Mucosa of rectum (tissue), 2 donors: ENCODE measurements around the gene BGN.

ENCODE experiments used
- H3K27ac ChIP-seq, 2 donors: one replicate each; pipeline ENCODE4 v1.7.0; 2013; ENCODE audit warnings: inconsistent platforms in 2 of 2, low read depth in 2 of 2, low read length in 2 of 2
- H3K27me3 ChIP-seq, 2 donors: one replicate each; pipeline ENCODE4 v1.7.0; 2013; ENCODE audit warnings: low read length in 2 of 2; ENCODE audit not compliant: control insufficient read depth in 2 of 2, insufficient read depth in 2 of 2
- H3K36me3 ChIP-seq, 2 donors: one replicate each; pipeline ENCODE4 v1.7.0; 2013; ENCODE audit warnings: low read length in 2 of 2; ENCODE audit not compliant: control insufficient read depth in 2 of 2, insufficient read depth in 2 of 2
- H3K4me1 ChIP-seq, 2 donors: one replicate each; pipeline ENCODE4 v1.7.0; 2013; ENCODE audit warnings: low read length in 2 of 2, mild to moderate bottlenecking in 1 of 2; ENCODE audit not compliant: control insufficient read depth in 2 of 2, insufficient read depth in 2 of 2
- H3K4me3 ChIP-seq, 2 donors: one replicate each; pipeline ENCODE4 v1.7.0; 2013; ENCODE audit warnings: low read length in 2 of 2
- H3K9ac ChIP-seq, 2 donors: one replicate each; pipeline ENCODE4 v1.7.0; 2013; ENCODE audit warnings: low read length in 2 of 2, low read depth in 1 of 2, mild to moderate bottlenecking in 1 of 2
- H3K9me3 ChIP-seq, 2 donors: one replicate each; pipeline ENCODE4 v1.7.0; 2013; ENCODE audit warnings: low read length in 2 of 2; ENCODE audit not compliant: control insufficient read depth in 2 of 2
- donor health status: healthy.
- donor health status: Normal muscosa, but diverticular disease.

BGN gene

GRCh38 chrX:153549807-153550206, 55.0 kb downstream of the BGN start:
- H3K9ac ChIP-seq = no peak overlapping the region
- no peaks in the 10 kb centered on the region for H3K9me3 ChIP-seq
- H3K27me3 ChIP-seq = peaks cover 8 to 13% of the 10 kb centered on the region in 2 donors
- H3K4me1 ChIP-seq = no peaks in the 10 kb centered on the region
- H3K27ac ChIP-seq = no peak overlapping the region
- H3K4me3 ChIP-seq = no peak overlapping the region
- H3K36me3 ChIP-seq = no peaks in the 10 kb centered on the region

- H3K4me1 ChIP-seq = no peaks in the 10 kb centered on the region
- H3K27ac ChIP-seq = no peak overlapping the region
- H3K9ac ChIP-seq = no peak overlapping the region
- no peaks in the 10 kb centered on the region for H3K36me3 ChIP-seq
- H3K27me3 ChIP-seq = peaks cover 11 to 13% of the 10 kb centered on the region in 2 donors
- H3K4me3 ChIP-seq = no peak overlapping the region
- no peaks in the 10 kb centered on the region for H3K9me3 ChIP-seq
These were observed 56.4 kb downstream of the BGN start for GRCh38 chrX:153551135-153551534.

- Histone ChIP-seq H3K9ac (no peak overlapping the region), H3K27me3 (peaks cover 9% of the 10 kb centered on the region in 2 donors), H3K4me3 (no peak overlapping the region), H3K36me3 (no peaks in the 10 kb centered on the region), H3K9me3 (no peaks in the 10 kb centered on the region), H3K27ac (no peak overlapping the region), H3K4me1 (no peaks in the 10 kb centered on the region)
These were observed 59.9 kb downstream of the BGN start for GRCh38 chrX:153554519-153555167.

- H3K9me3 ChIP-seq = no peaks in the 10 kb centered on the region
- no peaks in the 10 kb centered on the region for H3K36me3 ChIP-seq
- no peak overlapping the region for H3K9ac ChIP-seq
- no peak overlapping the region for H3K27ac ChIP-seq
- no peaks in the 10 kb centered on the region for H3K4me1 ChIP-seq
- H3K4me3 ChIP-seq = no peak overlapping the region
- peaks cover 7 to 9% of the 10 kb centered on the region in 2 donors for H3K27me3 ChIP-seq
These were observed 62.0 kb downstream of the BGN start for GRCh38 chrX:153556767-153557166.

GRCh38 chrX:153557618-153558355, 63.0 kb downstream of the BGN start:
- H3K27me3 ChIP-seq = peaks cover 6 to 8% of the 10 kb centered on the region in 2 donors
- H3K36me3 ChIP-seq = no peaks in the 10 kb centered on the region
- H3K9ac ChIP-seq = no peak overlapping the region
- H3K4me3 ChIP-seq = no peak overlapping the region
- H3K4me1 ChIP-seq = no peaks in the 10 kb centered on the region
- H3K9me3 ChIP-seq = no peaks in the 10 kb centered on the region
- no peak overlapping the region for H3K27ac ChIP-seq
